ENCODE data around the gene EIF5A2. TPM values are rescaled to one million over a fixed set of nuclear protein-coding genes. Genes with fewer than 3 reads are reported as not detected.
"Not testable (repeated sequence)": the region's sequence is repeated elsewhere in the genome, so short reads cannot be mapped to it uniquely, and the experiment has no call there.

Gene EIF5A2
- total and polyA plus RNA-seq, 4 donors: 3.9 to 22.4 (median 17.4) TPM

- Histone ChIP-seq H3K27ac (ENCODE audit: low read depth in 1 of 2, low read length in 2 of 2) (no peak overlapping the region), H3K36me3 (ENCODE audit: control insufficient read depth in 1 of 2, insufficient read depth in 2 of 2, low read length in 1 of 2) (no peaks in the 10 kb centered on the region), H3K9me3 (ENCODE audit: control insufficient read depth, low read length) (peaks cover 2% of the 10 kb centered on the region), H3K4me3 (ENCODE audit: low read length in 2 of 2) (no peak overlapping the region), H3K27me3 (ENCODE audit: control insufficient read depth in 1 of 2, insufficient read depth in 2 of 2, low read length in 1 of 2) (no peaks in the 10 kb centered on the region), H3K4me1 (ENCODE audit: control insufficient read depth in 1 of 2, insufficient read depth in 2 of 2, low read length in 2 of 2) (no peaks in the 10 kb centered on the region)
- ATAC-seq (ENCODE audit: low FRiP score) (no peak), DNase-seq (no peak)
- intact Hi-C loops (cut with DNase I): no loop called here
Observed at GRCh38 chr3:170889132-170889531, 19.3 kb downstream of the EIF5A2 start.

GRCh38 chr3:170884109-170884930 lies 24.1 kb downstream of the EIF5A2 start:
- H3K27ac ChIP-seq (ENCODE audit: low read depth in 1 of 2, low read length in 2 of 2); intact Hi-C loops (cut with DNase I): not testable (repeated sequence)
- 91 to 93% methylated on average over 20 of the region's 24 CpGs for WGBS, 2 donors

GRCh38 chr3:170878688-170879087 lies 29.7 kb downstream of the EIF5A2 start:
- H3K4me1 ChIP-seq (ENCODE audit: control insufficient read depth in 1 of 2, insufficient read depth in 2 of 2, low read length in 2 of 2); H3K27ac ChIP-seq (ENCODE audit: low read depth in 1 of 2, low read length in 2 of 2); ATAC-seq (ENCODE audit: low FRiP score); intact Hi-C loops (cut with DNase I); H3K9me3 ChIP-seq (ENCODE audit: control insufficient read depth, low read length); H3K27me3 ChIP-seq (ENCODE audit: control insufficient read depth in 1 of 2, insufficient read depth in 2 of 2, low read length in 1 of 2); H3K36me3 ChIP-seq (ENCODE audit: control insufficient read depth in 1 of 2, insufficient read depth in 2 of 2, low read length in 1 of 2); H3K4me3 ChIP-seq (ENCODE audit: low read length in 2 of 2); DNase-seq: not testable (repeated sequence)
- WGBS, 2 donors: 84 to 100% methylated on average over 1 to 3 of the region's 5 CpGs

More at GRCh38 chr3:170884109-170884930, 24.1 kb downstream of the EIF5A2 start:
- H3K9me3 ChIP-seq (ENCODE audit: control insufficient read depth, low read length); H3K4me3 ChIP-seq (ENCODE audit: low read length in 2 of 2); H3K27me3 ChIP-seq (ENCODE audit: control insufficient read depth in 1 of 2, insufficient read depth in 2 of 2, low read length in 1 of 2); H3K4me1 ChIP-seq (ENCODE audit: control insufficient read depth in 1 of 2, insufficient read depth in 2 of 2, low read length in 2 of 2); H3K36me3 ChIP-seq (ENCODE audit: control insufficient read depth in 1 of 2, insufficient read depth in 2 of 2, low read length in 1 of 2); ATAC-seq (ENCODE audit: low FRiP score); DNase-seq: not testable (repeated sequence)

GRCh38 chr3:170877311-170877710 lies 31.1 kb downstream of the EIF5A2 start:
- 91 to 93% methylated on average over 6 of the region's 6 CpGs for WGBS, 2 donors
- intact Hi-C loops (cut with DNase I); H3K36me3 ChIP-seq (ENCODE audit: control insufficient read depth in 1 of 2, insufficient read depth in 2 of 2, low read length in 1 of 2); H3K9me3 ChIP-seq (ENCODE audit: control insufficient read depth, low read length); H3K4me3 ChIP-seq (ENCODE audit: low read length in 2 of 2); DNase-seq; H3K27ac ChIP-seq (ENCODE audit: low read depth in 1 of 2, low read length in 2 of 2); ATAC-seq (ENCODE audit: low FRiP score); H3K27me3 ChIP-seq (ENCODE audit: control insufficient read depth in 1 of 2, insufficient read depth in 2 of 2, low read length in 1 of 2); H3K4me1 ChIP-seq (ENCODE audit: control insufficient read depth in 1 of 2, insufficient read depth in 2 of 2, low read length in 2 of 2): not testable (repeated sequence)

GRCh38 chr3:170876537-170876936 lies 31.9 kb downstream of the EIF5A2 start:
- ATAC-seq (ENCODE audit: low FRiP score) (no peak), DNase-seq (no peak)
- no peak overlapping the region for H3K27ac ChIP-seq (ENCODE audit: low read depth in 1 of 2, low read length in 2 of 2)
- H3K9me3 ChIP-seq (ENCODE audit: control insufficient read depth, low read length): no peaks in the 10 kb centered on the region
- no peaks in the 10 kb centered on the region for H3K36me3 ChIP-seq (ENCODE audit: control insufficient read depth in 1 of 2, insufficient read depth in 2 of 2, low read length in 1 of 2)
- H3K4me3 ChIP-seq (ENCODE audit: low read length in 2 of 2): no peak overlapping the region
- intact Hi-C loops (cut with DNase I): no loop called here
- WGBS, 2 donors: 60 to 76% methylated on average over 2 of the region's 2 CpGs
- no peaks in the 10 kb centered on the region for H3K4me1 ChIP-seq (ENCODE audit: control insufficient read depth in 1 of 2, insufficient read depth in 2 of 2, low read length in 2 of 2)
- no peaks in the 10 kb centered on the region for H3K27me3 ChIP-seq (ENCODE audit: control insufficient read depth in 1 of 2, insufficient read depth in 2 of 2, low read length in 1 of 2)

- Histone ChIP-seq H3K9me3 (ENCODE audit: control insufficient read depth, low read length) (no peaks in the 10 kb centered on the region), H3K36me3 (ENCODE audit: control insufficient read depth in 1 of 2, insufficient read depth in 2 of 2, low read length in 1 of 2) (peaks cover 0 to 4% of the 10 kb centered on the region in 2 donors), H3K27ac (ENCODE audit: low read depth in 1 of 2, low read length in 2 of 2) (peak within 1 kb of the TSS in 1 of 2 donors; percentile 19), H3K4me1 (ENCODE audit: control insufficient read depth in 1 of 2, insufficient read depth in 2 of 2, low read length in 2 of 2) (peaks cover 0 to 2% of the 10 kb centered on the region in 2 donors), H3K4me3 (ENCODE audit: low read length in 2 of 2) (peak within 1 kb of the TSS; percentile 42 to 77), H3K27me3 (ENCODE audit: control insufficient read depth in 1 of 2, insufficient read depth in 2 of 2, low read length in 1 of 2) (no peaks in the 10 kb centered on the region)
- 0% methylated on average over 59 of the region's 59 CpGs for WGBS, 2 donors
- intact Hi-C loops (cut with DNase I): loop anchor here in 1 of 2 donors (5.0 kb wide), 1 partner anchor 37 kb away; the partner anchor contains the start of gene EIF5A2
- peak; percentile 98 for ATAC-seq (ENCODE audit: low FRiP score)
- DNase-seq: peak; percentile 97 to 98
Observed at GRCh38 chr3:170869645-170870593, 38.5 kb downstream of the EIF5A2 start, which contains the start of gene RPL22L1. Gene RPL22L1, minus strand, starts transcription at chr3:170870195. Its CDS starts 28 bp downstream, at chr3:170870167.

- peaks cover 0 to 4% of the 10 kb centered on the region in 2 donors for H3K36me3 ChIP-seq (ENCODE audit: control insufficient read depth in 1 of 2, insufficient read depth in 2 of 2, low read length in 1 of 2)
- no peak for ATAC-seq (ENCODE audit: low FRiP score)
- H3K27me3 ChIP-seq (ENCODE audit: control insufficient read depth in 1 of 2, insufficient read depth in 2 of 2, low read length in 1 of 2): no peaks in the 10 kb centered on the region
- no peak overlapping the region for H3K27ac ChIP-seq (ENCODE audit: low read depth in 1 of 2, low read length in 2 of 2)
- peak overlapping the region; percentile 39 to 77 for H3K4me3 ChIP-seq (ENCODE audit: low read length in 2 of 2)
- WGBS, 2 donors: 38 to 40% methylated on average over 2 of the region's 2 CpGs
- intact Hi-C loops (cut with DNase I): no loop called here
- DNase-seq: no peak
- no peaks in the 10 kb centered on the region for H3K9me3 ChIP-seq (ENCODE audit: control insufficient read depth, low read length)
- peaks cover 0 to 2% of the 10 kb centered on the region in 2 donors for H3K4me1 ChIP-seq (ENCODE audit: control insufficient read depth in 1 of 2, insufficient read depth in 2 of 2, low read length in 2 of 2)
Observed at GRCh38 chr3:170869239-170869590, 39.2 kb downstream of the EIF5A2 start.

- Histone ChIP-seq H3K27me3 (ENCODE audit: control insufficient read depth in 1 of 2, insufficient read depth in 2 of 2, low read length in 1 of 2) (no peaks in the 10 kb centered on the region), H3K36me3 (ENCODE audit: control insufficient read depth in 1 of 2, insufficient read depth in 2 of 2, low read length in 1 of 2) (peaks cover 0 to 4% of the 10 kb centered on the region in 2 donors), H3K4me3 (ENCODE audit: low read length in 2 of 2) (peak overlapping the region in 1 of 2 donors; percentile 77), H3K4me1 (ENCODE audit: control insufficient read depth in 1 of 2, insufficient read depth in 2 of 2, low read length in 2 of 2) (peaks cover 0 to 2% of the 10 kb centered on the region in 2 donors), H3K9me3 (ENCODE audit: control insufficient read depth, low read length) (no peaks in the 10 kb centered on the region), H3K27ac (ENCODE audit: low read depth in 1 of 2, low read length in 2 of 2) (no peak overlapping the region)
- ATAC-seq (ENCODE audit: low FRiP score) (no peak), DNase-seq (no peak)
- WGBS, 2 donors: 88 to 92% methylated on average over 9 of the region's 9 CpGs
- intact Hi-C loops (cut with DNase I): no loop called here
Observed at GRCh38 chr3:170868577-170869238, 39.7 kb downstream of the EIF5A2 start.

All from aorta (tissue), 5 donors.